Natural killer cell (primary cell): ENCODE data around the gene MT1B. TPM values are rescaled to one million over a fixed set of nuclear protein-coding genes. Genes with fewer than 3 reads are reported as not detected.

Experiments
- ATAC-seq, 3 donors: fragments of 150-1000 bp in 2 of 3; fragments of 200-7000 bp in 1 of 3; cut with Tn5 transposase; 1 replicate in 1 of 3; 2 replicates in 2 of 3; pipeline ENCODE4 v1.10.0; 2021; ENCODE audit warnings: mild to moderate bottlenecking in 2 of 3, moderate library complexity in 2 of 3
- DNase-seq, 2 donors: peaks; one replicate each; pipeline versions ENCODE4 v3.0.0 to v3.0.0-alpha.2; 2013 to 2021; ENCODE audit warnings: mixed read lengths in 1 of 2
- H3K27ac ChIP-seq: one replicate; pipeline ENCODE4 v1.5.1; 2013; ENCODE audit warnings: mild to moderate bottlenecking, low read length
- H3K27me3 ChIP-seq: one replicate; pipeline ENCODE4 v1.6.1; 2013; ENCODE audit warnings: low read length; ENCODE audit not compliant: control insufficient read depth, insufficient read depth
- H3K36me3 ChIP-seq: one replicate; pipeline ENCODE4 v1.6.1; 2013; ENCODE audit warnings: low read length; ENCODE audit not compliant: control insufficient read depth, insufficient read depth
- H3K4me1 ChIP-seq: one replicate; pipeline ENCODE4 v1.6.1; 2013; ENCODE audit warnings: low read length; ENCODE audit not compliant: control insufficient read depth, insufficient read depth
- H3K4me3 ChIP-seq: one replicate; pipeline ENCODE4 v1.5.1; 2013; ENCODE audit warnings: low read length
- H3K9me3 ChIP-seq: one replicate; pipeline ENCODE4 v1.6.1; 2013; ENCODE audit warnings: low read length; ENCODE audit not compliant: control insufficient read depth, insufficient read depth
- H3K27ac Mint-ChIP-seq, 2 donors: one replicate each; pipeline ENCODE4 v1.8.0; 2022; ENCODE audit warnings: mild to moderate bottlenecking in 2 of 2, mixed read lengths in 2 of 2, moderate library complexity in 1 of 2
- H3K27me3 Mint-ChIP-seq, 2 donors: one replicate each; pipeline ENCODE4 v1.8.0; 2022; ENCODE audit warnings: low read depth in 2 of 2, mixed read lengths in 2 of 2
- H3K36me3 Mint-ChIP-seq: one replicate; pipeline ENCODE4 v1.8.0; 2022; ENCODE audit warnings: mixed read lengths
- H3K4me1 Mint-ChIP-seq, 2 donors: one replicate each; pipeline ENCODE4 v1.8.0; 2022; ENCODE audit warnings: mixed read lengths in 2 of 2
- H3K4me3 Mint-ChIP-seq: one replicate; pipeline ENCODE4 v1.8.0; 2022; ENCODE audit warnings: mild to moderate bottlenecking, moderate library complexity, mixed read lengths
- H3K9me3 Mint-ChIP-seq, 2 donors: one replicate each; pipeline ENCODE4 v1.8.0; 2022; ENCODE audit warnings: mixed read lengths in 2 of 2
- CTCF ChIP-seq: fragments of 200-600 bp; IDR thresholded peaks from one replicate; pipeline ENCODE4 v1.8.0; 2022; ENCODE audit warnings: antibody characterized with exemption
- WGBS: methylation state at CpG from one replicate; pipeline ENCODE4 v1.1.7; 2013; ENCODE audit warnings: missing lambda C conversion rate; ENCODE audit not compliant: insufficient coverage; 5-methylcytosine and 5-hydroxymethylcytosine counted together
- intact Hi-C: fragments of 100-400 bp; cut with micrococcal nuclease; formaldehyde crosslinking; loops from one replicate; pipeline ENCODE4 v1.14.2; 2022
- total RNA-seq, 4 donors: library from RNA; stranded (reverse); fragments of 120-200 nt in 1 of 4; gene quantifications; one replicate each; pipeline versions ENCODE4 v1.2.3 to v1.2.4, GENCODE V29; 2013 to 2022

Gene MT1B
- total RNA-seq, 3 donors from 2014 or later (not counting 1 experiment from before 2014, with no cell fraction given) = not detected

GRCh38 chr16:56611281-56611833 lies 40.3 kb upstream of the MT1B start:
- H3K36me3 ChIP-seq = no peaks in the 10 kb centered on the region
- Mint-ChIP-seq H3K4me3 (peak overlapping the region; percentile 95), H3K36me3 (no peaks in the 10 kb centered on the region), H3K4me1 (peaks cover 48 to 51% of the 10 kb centered on the region in 2 donors), H3K27ac (peak overlapping the region; percentile 89 to 96), H3K27me3 (peaks cover 0 to 5% of the 10 kb centered on the region in 2 donors), H3K9me3 (no peaks in the 10 kb centered on the region)
- DNase-seq (no peak), ATAC-seq (no peak)
- intact Hi-C loops = no loop called here
- H3K9me3 ChIP-seq = no peaks in the 10 kb centered on the region
- WGBS = 90% methylated on average over 2 of the region's 2 CpGs
- TF ChIP-seq CTCF = no peak
- H3K27ac ChIP-seq = peak overlapping the region; percentile 87
- H3K27me3 ChIP-seq = no peaks in the 10 kb centered on the region
- peaks cover 47% of the 10 kb centered on the region for H3K4me1 ChIP-seq
- no peak overlapping the region for H3K4me3 ChIP-seq

GRCh38 chr16:56613706-56614105 lies 38.0 kb upstream of the MT1B start:
- no peaks in the 10 kb centered on the region for H3K36me3 ChIP-seq
- Mint-ChIP-seq H3K27me3 (peaks cover 8 to 18% of the 10 kb centered on the region in 2 donors), H3K36me3 (no peaks in the 10 kb centered on the region), H3K27ac (no peak overlapping the region), H3K4me3 (no peak overlapping the region), H3K4me1 (peaks cover 28 to 38% of the 10 kb centered on the region in 2 donors), H3K9me3 (no peaks in the 10 kb centered on the region)
- TF ChIP-seq CTCF = no peak
- DNase-seq = no peak
- H3K9me3 ChIP-seq = no peaks in the 10 kb centered on the region
- no peak overlapping the region for H3K4me3 ChIP-seq
- H3K27me3 ChIP-seq = peaks cover 9% of the 10 kb centered on the region
- peaks cover 38% of the 10 kb centered on the region for H3K4me1 ChIP-seq
- no peak overlapping the region for H3K27ac ChIP-seq
- intact Hi-C loops = no loop called here
- no peak for ATAC-seq

- no peaks in the 10 kb centered on the region for H3K36me3 ChIP-seq
- Mint-ChIP-seq H3K4me3 (no peak overlapping the region), H3K27ac (no peak overlapping the region), H3K4me1 (peaks cover 20 to 29% of the 10 kb centered on the region in 2 donors), H3K27me3 (peaks cover 17 to 24% of the 10 kb centered on the region in 2 donors), H3K36me3 (no peaks in the 10 kb centered on the region), H3K9me3 (no peaks in the 10 kb centered on the region)
- ATAC-seq (no peak), DNase-seq (no peak)
- peaks cover 30% of the 10 kb centered on the region for H3K4me1 ChIP-seq
- peaks cover 10% of the 10 kb centered on the region for H3K27me3 ChIP-seq
- H3K9me3 ChIP-seq = no peaks in the 10 kb centered on the region
- H3K27ac ChIP-seq = no peak overlapping the region
- intact Hi-C loops = no loop called here
- TF ChIP-seq CTCF = no peak
- H3K4me3 ChIP-seq = no peak overlapping the region
These were observed 37.1 kb upstream of the MT1B start for GRCh38 chr16:56614549-56614991.

GRCh38 chr16:56615353-56615752 lies 36.3 kb upstream of the MT1B start:
- H3K27ac Mint-ChIP-seq = no peak overlapping the region

More at GRCh38 chr16:56615353-56615752, 36.3 kb upstream of the MT1B start:
- Mint-ChIP-seq H3K9me3 (no peaks in the 10 kb centered on the region), H3K27me3 (peaks cover 19 to 28% of the 10 kb centered on the region in 2 donors), H3K4me1 (peaks cover 12 to 22% of the 10 kb centered on the region in 2 donors), H3K4me3 (no peak overlapping the region), H3K36me3 (no peaks in the 10 kb centered on the region)
- no peak for TF ChIP-seq CTCF
- H3K4me3 ChIP-seq = no peak overlapping the region
- peaks cover 22% of the 10 kb centered on the region for H3K4me1 ChIP-seq
- H3K27me3 ChIP-seq = peaks cover 10% of the 10 kb centered on the region
- DNase-seq = no peak
- intact Hi-C loops = no loop called here
- 100% methylated on average over 2 of the region's 3 CpGs for WGBS
- no peak overlapping the region for H3K27ac ChIP-seq
- H3K36me3 ChIP-seq = no peaks in the 10 kb centered on the region
- ATAC-seq = no peak
- no peaks in the 10 kb centered on the region for H3K9me3 ChIP-seq
